Neural progenitor cell (in vitro differentiated cells): ENCODE measurements around the gene PSMG1. TPM values are rescaled to one million over a fixed set of nuclear protein-coding genes. Genes with fewer than 3 reads are reported as not detected.

Experiments used
- DNase-seq: peaks from one replicate; pipeline ENCODE4 v3.0.0-alpha.2; 2016; ENCODE audit warnings: low spot score
- H2AFZ ChIP-seq: fragments of 200-600 bp; sonication (generic); replicated peaks from 2 replicates; pipeline ENCODE4 v1.6.1; 2016; ENCODE audit warnings: antibody characterized with exemption
- H3F3A ChIP-seq: fragments of 200-600 bp; sonication (generic); 2 replicates; pipeline ENCODE4 v1.6.1; 2016; ENCODE audit warnings: antibody characterized with exemption, low read depth
- H3K27ac ChIP-seq: fragments of 200-600 bp; sonication (generic); 2 replicates; pipeline ENCODE4 v1.5.1; 2016; ENCODE audit warnings: mild to moderate bottlenecking
- H3K27me3 ChIP-seq: fragments of 200-600 bp; sonication (generic); 2 replicates; pipeline ENCODE4 v1.6.1; 2016; ENCODE audit warnings: mild to moderate bottlenecking, moderate library complexity
- H3K36me3 ChIP-seq: fragments of 200-600 bp; sonication (generic); 2 replicates; pipeline ENCODE4 v1.5.1; 2016
- H3K4me1 ChIP-seq: fragments of 200-600 bp; sonication (generic); 2 replicates; pipeline ENCODE4 v1.6.1; 2016; ENCODE audit warnings: mixed run types
- H3K4me2 ChIP-seq: fragments of 200-600 bp; sonication (generic); 2 replicates; pipeline ENCODE4 v1.6.1; 2016
- H3K4me3 ChIP-seq: fragments of 200-600 bp; sonication (generic); 2 replicates; pipeline ENCODE4 v1.5.1; 2016
- H3K79me2 ChIP-seq: fragments of 200-600 bp; sonication (generic); 2 replicates; pipeline ENCODE4 v1.6.1; 2016; ENCODE audit warnings: low read depth
- H3K9ac ChIP-seq: fragments of 200-600 bp; sonication (generic); 2 replicates; pipeline ENCODE4 v1.6.1; 2016
- H3K9me3 ChIP-seq: fragments of 200-600 bp; sonication (generic); 2 replicates; pipeline ENCODE4 v1.5.1; 2016; ENCODE audit warnings: low read depth
- H4K20me1 ChIP-seq: fragments of 200-600 bp; sonication (generic); 2 replicates; pipeline ENCODE4 v1.6.1; 2016; ENCODE audit warnings: low read depth
- H3K27ac Mint-ChIP-seq: 3 replicates; pipeline ENCODE4 v1.8.0; 2021; ENCODE audit warnings: mixed read lengths
- H3K27me3 Mint-ChIP-seq: 2 replicates; pipeline ENCODE4 v1.8.0; 2022; ENCODE audit warnings: low read depth, mild to moderate bottlenecking, inconsistent platforms, moderate library complexity, mixed read lengths; ENCODE audit not compliant: insufficient read depth
- H3K36me3 Mint-ChIP-seq: 3 replicates; pipeline ENCODE4 v1.8.0; 2021; ENCODE audit warnings: mixed read lengths
- H3K4me1 Mint-ChIP-seq: 3 replicates; pipeline ENCODE4 v1.8.0; 2021; ENCODE audit warnings: mixed read lengths
- H3K4me3 Mint-ChIP-seq: 3 replicates; pipeline ENCODE4 v1.8.0; 2021; ENCODE audit warnings: mild to moderate bottlenecking, moderate library complexity, mixed read lengths
- H3K9me3 Mint-ChIP-seq: 3 replicates; pipeline ENCODE4 v1.8.0; 2020; ENCODE audit warnings: mixed read lengths
- CTCF ChIP-seq: fragments of 200-600 bp; sonication (generic); IDR thresholded peaks from 2 replicates; pipeline ENCODE4 v1.5.1; 2017; ENCODE audit warnings: antibody characterized with exemption, mild to moderate bottlenecking
- EZH2 ChIP-seq: fragments of 200-600 bp; sonication (generic); IDR thresholded peaks from 2 replicates; pipeline ENCODE4 v1.6.1; 2017; ENCODE audit warnings: antibody characterized with exemption, mild to moderate bottlenecking, moderate library complexity
- EZH2phosphoT487 ChIP-seq: fragments of 200-600 bp; sonication (generic); IDR thresholded peaks from 2 replicates; pipeline ENCODE4 v1.6.1; 2017; ENCODE audit warnings: antibody characterized with exemption
- total RNA-seq: library from RNA; depleted of rRNA; stranded (reverse); fragments of >200 nt; gene quantifications from 2 replicates; pipeline ENCODE4 v1.2.3, GENCODE V29; 2015; ENCODE audit warnings: low replicate concordance

PSMG1 gene
- total RNA-seq, 1 donor from 2014 or later, result 37.5 TPM

GRCh38 chr21:39196310-39196709, 13.1 kb upstream of the PSMG1 start:
- Histone ChIP-seq H3F3A (no peaks in the 10 kb centered on the region), H3K4me3 (no peak overlapping the region), H3K79me2 (no peaks in the 10 kb centered on the region), H4K20me1 (peaks cover 11% of the 10 kb centered on the region), H3K4me2 (no peak overlapping the region), H3K27ac (no peak overlapping the region), H3K36me3 (peaks cover 27% of the 10 kb centered on the region), H3K27me3 (no peaks in the 10 kb centered on the region), H3K9me3 (no peaks in the 10 kb centered on the region), H3K9ac (no peak overlapping the region), H3K4me1 (no peaks in the 10 kb centered on the region), H2AFZ (no peak overlapping the region)
- Mint-ChIP-seq H3K9me3 (no peaks in the 10 kb centered on the region), H3K4me3 (no peak overlapping the region), H3K27me3 (no peaks in the 10 kb centered on the region), H3K27ac (no peak overlapping the region), H3K36me3 (peaks cover 17% of the 10 kb centered on the region), H3K4me1 (no peaks in the 10 kb centered on the region)
- TF ChIP-seq EZH2phosphoT487 (no peak), CTCF (no peak), EZH2 (no peak)
- DNase-seq, result no peak

GRCh38 chr21:39193380-39193779, 10.1 kb upstream of the PSMG1 start:
- no peak overlapping the region for H3K4me3 ChIP-seq
- H3K79me2 ChIP-seq, result no peaks in the 10 kb centered on the region
- Mint-ChIP-seq H3K9me3 (no peaks in the 10 kb centered on the region), H3K36me3 (peaks cover 15% of the 10 kb centered on the region), H3K4me1 (no peaks in the 10 kb centered on the region), H3K27ac (no peak overlapping the region), H3K27me3 (no peaks in the 10 kb centered on the region), H3K4me3 (no peak overlapping the region)
- peaks cover 15% of the 10 kb centered on the region for H4K20me1 ChIP-seq
- no peak for DNase-seq
- no peak overlapping the region for H2AFZ ChIP-seq
- no peaks in the 10 kb centered on the region for H3K9me3 ChIP-seq
- H3K27me3 ChIP-seq, result no peaks in the 10 kb centered on the region
- no peaks in the 10 kb centered on the region for H3K4me1 ChIP-seq
- H3F3A ChIP-seq, result peaks cover 3% of the 10 kb centered on the region
- no peak overlapping the region for H3K4me2 ChIP-seq
- H3K36me3 ChIP-seq, result peaks cover 27% of the 10 kb centered on the region
- no peak overlapping the region for H3K9ac ChIP-seq
- TF ChIP-seq EZH2phosphoT487 (no peak), CTCF (no peak), EZH2 (no peak)
- no peak overlapping the region for H3K27ac ChIP-seq

GRCh38 chr21:39189857-39190604, 6.8 kb upstream of the PSMG1 start:
- Histone ChIP-seq H3K4me3 (no peak overlapping the region), H2AFZ (no peak overlapping the region), H4K20me1 (peaks cover 24% of the 10 kb centered on the region), H3K4me2 (no peak overlapping the region), H3K9ac (no peak overlapping the region), H3K4me1 (peaks cover 6% of the 10 kb centered on the region), H3K27me3 (no peaks in the 10 kb centered on the region), H3F3A (peaks cover 25% of the 10 kb centered on the region), H3K27ac (no peak overlapping the region), H3K36me3 (peaks cover 8% of the 10 kb centered on the region), H3K9me3 (no peaks in the 10 kb centered on the region), H3K79me2 (no peaks in the 10 kb centered on the region)
- Mint-ChIP-seq H3K9me3 (no peaks in the 10 kb centered on the region), H3K36me3 (peaks cover 4% of the 10 kb centered on the region), H3K4me3 (no peak overlapping the region), H3K27me3 (no peaks in the 10 kb centered on the region), H3K27ac (no peak overlapping the region), H3K4me1 (no peaks in the 10 kb centered on the region)
- no peak for DNase-seq
- TF ChIP-seq EZH2, result no peak
- no peak for TF ChIP-seq EZH2phosphoT487
- TF ChIP-seq CTCF, result no peak
